Uterus (tissue), 4 donors: ENCODE measurements around the gene ITSN1. TPM values are rescaled to one million over a fixed set of nuclear protein-coding genes. Genes with fewer than 3 reads are reported as not detected.
A peak's percentile ranks its signal among the peaks of the same experiment; 100 is the strongest.

Experiments
- DNase-seq, 2 donors: peaks; one replicate each; pipeline ENCODE4 v3.0.0-alpha.2; 2019 to 2020
- H3K27ac ChIP-seq, 2 donors: fragments of 200-600 bp; sonication (generic); 1 replicate in 1 of 2; 2 replicates in 1 of 2; pipeline ENCODE4 v1.5.1; 2016 to 2018
- H3K27me3 ChIP-seq, 2 donors: fragments of 200-600 bp; sonication (generic); one replicate each; pipeline ENCODE4 v1.5.1; 2018 to 2019; ENCODE audit warnings: control low read depth in 1 of 2
- H3K36me3 ChIP-seq, 2 donors: fragments of 200-600 bp; sonication (generic); one replicate each; pipeline ENCODE4 v1.5.1; 2019; ENCODE audit warnings: control low read depth in 1 of 2
- H3K4me1 ChIP-seq, 2 donors: fragments of 200-600 bp; sonication (generic); one replicate each; pipeline ENCODE4 v1.5.1; 2018 to 2019; ENCODE audit warnings: control low read depth in 1 of 2
- H3K4me3 ChIP-seq, 2 donors: fragments of 200-600 bp; sonication (generic); 1 replicate in 1 of 2; 2 replicates in 1 of 2; pipeline ENCODE4 v1.5.1; 2018 to 2019; ENCODE audit warnings: mild to moderate bottlenecking in 1 of 2
- H3K9me3 ChIP-seq, 2 donors: fragments of 200-600 bp; sonication (generic); one replicate each; pipeline ENCODE4 v1.5.1; 2019; ENCODE audit warnings: control low read depth in 1 of 2
- POLR2A ChIP-seq, 2 donors: fragments of 450-650 bp; IDR thresholded peaks; one replicate each; pipeline ENCODE4 v1.6.1; 2016; ENCODE audit warnings: antibody characterized with exemption in 2 of 2, mild to moderate bottlenecking in 1 of 2, moderate library complexity in 1 of 2
- intact Hi-C: fragments of 100-400 bp; cut with DNase I; formaldehyde crosslinking; loops from one replicate; pipeline ENCODE4 v1.15.1; 2023; ENCODE audit warnings: low total_unique reads
- total RNA-seq, 4 donors: library from RNA; depleted of rRNA in 3 of 4; stranded (reverse); fragments of >200 nt in 3 of 4; gene quantifications; one replicate each; pipeline versions ENCODE4 v1.1.0 to v1.2.4, GENCODE V29; 2014 to 2023
- TF ChIP-seq, protein P1 (sequence below), 4 experiments: fragments of 200-600 bp in 2 of 4; fragments of 450-650 bp in 2 of 4; sonication (generic) in 2 of 4; IDR thresholded peaks; one replicate each; pipeline ENCODE4 v1.5.1; 2016 to 2019; ENCODE audit warnings: antibody characterized with exemption in 4 of 4, mild to moderate bottlenecking in 2 of 4, moderate library complexity in 1 of 4
- donor health status: DM: yes; HTN: yes; CAD: no.

ITSN1 gene
- total RNA-seq, 4 donors from 2014 or later = 21.8 to 77.4 (median 48.1) TPM

DNA sequence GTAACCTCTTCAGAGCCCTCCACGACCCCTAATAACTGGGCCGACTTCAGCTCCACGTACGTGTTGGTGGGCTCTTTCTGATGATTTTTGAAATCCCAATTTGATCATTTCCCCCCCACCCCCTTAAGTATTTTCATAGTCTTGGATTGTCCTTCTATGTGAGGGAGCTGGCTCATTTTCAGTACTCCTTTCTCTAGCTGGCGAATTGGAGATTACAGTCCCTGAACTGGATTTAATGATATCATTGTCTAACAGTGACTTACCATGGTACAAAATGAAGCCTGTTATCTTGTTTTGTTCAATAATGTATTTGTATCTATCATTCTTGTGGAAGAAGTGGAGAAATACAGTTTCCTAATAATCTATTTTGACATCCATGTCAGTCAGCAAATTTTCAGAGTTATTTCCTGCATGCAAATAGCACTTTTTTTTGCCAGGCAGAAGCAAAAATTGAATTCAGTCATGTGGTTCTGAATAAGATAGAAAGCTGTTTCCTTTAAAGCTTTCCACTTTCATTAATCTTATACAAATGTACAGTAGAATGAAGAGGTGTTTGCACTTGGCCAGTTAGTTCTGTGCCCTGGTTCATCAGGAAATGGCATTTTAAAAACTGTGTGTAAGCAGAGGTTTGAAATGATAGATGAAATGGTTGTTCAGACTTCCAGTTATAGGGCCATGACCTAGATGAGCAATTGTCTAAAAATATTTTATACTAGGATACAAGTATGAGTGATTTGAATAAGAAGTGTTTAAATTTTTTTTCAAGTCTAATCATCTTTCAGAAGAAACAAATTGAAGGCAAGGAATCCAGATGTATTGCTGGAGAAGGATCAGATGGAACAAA, 169.1 kb downstream of the ITSN1 start:
- Histone ChIP-seq H3K27ac (peak overlapping the region in 1 of 2 donors; percentile 57), H3K9me3 (no peaks in the 10 kb centered on the region), H3K36me3 (no peaks in the 10 kb centered on the region), H3K4me3 (no peak overlapping the region), H3K4me1 (no peaks in the 10 kb centered on the region), H3K27me3 (no peaks in the 10 kb centered on the region)
- no peak for DNase-seq
- intact Hi-C loops = no loop called here
- TF ChIP-seq POLR2A (IDR thresholded peaks at IDR 0.05) = no peak
- TF ChIP-seq, protein P1, sequence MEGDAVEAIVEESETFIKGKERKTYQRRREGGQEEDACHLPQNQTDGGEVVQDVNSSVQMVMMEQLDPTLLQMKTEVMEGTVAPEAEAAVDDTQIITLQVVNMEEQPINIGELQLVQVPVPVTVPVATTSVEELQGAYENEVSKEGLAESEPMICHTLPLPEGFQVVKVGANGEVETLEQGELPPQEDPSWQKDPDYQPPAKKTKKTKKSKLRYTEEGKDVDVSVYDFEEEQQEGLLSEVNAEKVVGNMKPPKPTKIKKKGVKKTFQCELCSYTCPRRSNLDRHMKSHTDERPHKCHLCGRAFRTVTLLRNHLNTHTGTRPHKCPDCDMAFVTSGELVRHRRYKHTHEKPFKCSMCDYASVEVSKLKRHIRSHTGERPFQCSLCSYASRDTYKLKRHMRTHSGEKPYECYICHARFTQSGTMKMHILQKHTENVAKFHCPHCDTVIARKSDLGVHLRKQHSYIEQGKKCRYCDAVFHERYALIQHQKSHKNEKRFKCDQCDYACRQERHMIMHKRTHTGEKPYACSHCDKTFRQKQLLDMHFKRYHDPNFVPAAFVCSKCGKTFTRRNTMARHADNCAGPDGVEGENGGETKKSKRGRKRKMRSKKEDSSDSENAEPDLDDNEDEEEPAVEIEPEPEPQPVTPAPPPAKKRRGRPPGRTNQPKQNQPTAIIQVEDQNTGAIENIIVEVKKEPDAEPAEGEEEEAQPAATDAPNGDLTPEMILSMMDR (IDR thresholded peaks at IDR 0.05) = no peak

DNA sequence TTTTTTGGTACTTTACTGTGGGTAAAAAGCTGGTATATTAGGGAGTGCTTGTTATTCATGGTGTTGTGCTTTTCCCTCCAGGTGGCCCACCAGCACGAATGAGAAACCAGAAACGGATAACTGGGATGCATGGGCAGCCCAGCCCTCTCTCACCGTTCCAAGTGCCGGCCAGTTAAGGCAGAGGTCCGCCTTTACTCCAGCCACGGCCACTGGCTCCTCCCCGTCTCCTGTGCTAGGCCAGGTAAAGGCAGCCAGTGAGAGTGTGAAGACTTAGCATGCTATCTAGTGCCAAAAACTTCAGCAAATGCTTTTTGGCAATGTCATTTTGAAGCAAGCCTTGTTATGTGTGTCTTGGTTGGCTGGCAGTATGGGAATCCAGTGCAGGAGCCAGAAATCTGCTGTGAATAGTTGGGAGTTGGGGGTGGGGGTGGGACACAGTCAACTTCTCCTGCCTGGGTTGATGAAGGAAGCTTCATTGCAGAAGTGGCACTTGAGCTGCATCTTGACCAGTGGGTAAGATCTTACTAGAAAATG, 171.6 kb downstream of the ITSN1 start:
- H3K4me1 ChIP-seq = no peaks in the 10 kb centered on the region
- H3K27ac ChIP-seq = no peak overlapping the region
- no peaks in the 10 kb centered on the region for H3K36me3 ChIP-seq
- TF ChIP-seq, protein P1 (IDR thresholded peaks at IDR 0.05) = no peak
- no peak for TF ChIP-seq POLR2A (IDR thresholded peaks at IDR 0.05)
- no peak for DNase-seq
- no peak overlapping the region for H3K4me3 ChIP-seq
- intact Hi-C loops = no loop called here
- no peaks in the 10 kb centered on the region for H3K9me3 ChIP-seq
- H3K27me3 ChIP-seq = no peaks in the 10 kb centered on the region

DNA sequence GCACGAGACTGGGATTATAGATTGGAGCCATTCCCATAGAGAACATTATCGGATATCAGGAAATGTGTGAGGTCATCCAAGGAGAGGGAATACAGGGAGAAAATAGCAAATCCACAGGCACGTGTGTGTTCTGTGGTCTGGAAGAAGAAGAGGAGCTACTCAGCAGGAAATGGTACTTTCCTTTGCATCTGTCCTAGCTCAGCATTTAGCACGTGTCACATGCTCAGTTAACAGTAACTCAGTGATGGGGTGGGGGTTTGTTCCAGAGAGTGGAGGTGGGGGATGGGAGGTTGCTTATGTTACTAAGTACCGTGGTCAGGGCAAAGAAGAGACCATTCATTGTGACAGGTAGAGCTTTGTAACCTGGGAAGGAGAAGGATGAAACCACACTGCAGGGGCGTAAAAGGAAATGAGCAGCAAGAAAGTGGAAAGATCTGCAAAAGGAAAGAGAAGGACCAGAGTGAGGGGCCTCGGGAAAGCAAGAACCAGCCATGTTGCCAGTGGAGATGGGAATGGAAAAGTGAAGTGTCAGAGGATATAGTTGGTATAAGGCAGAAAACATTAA, 172.9 kb downstream of the ITSN1 start:
- intact Hi-C loops = no loop called here
- H3K9me3 ChIP-seq = no peaks in the 10 kb centered on the region
- H3K4me3 ChIP-seq = no peak overlapping the region
- TF ChIP-seq, protein P1 (IDR thresholded peaks at IDR 0.05) = no peak
- TF ChIP-seq POLR2A (IDR thresholded peaks at IDR 0.05) = no peak
- no peak overlapping the region for H3K27ac ChIP-seq
- no peaks in the 10 kb centered on the region for H3K36me3 ChIP-seq
- no peaks in the 10 kb centered on the region for H3K27me3 ChIP-seq
- DNase-seq = no peak
- H3K4me1 ChIP-seq = no peaks in the 10 kb centered on the region

DNA sequence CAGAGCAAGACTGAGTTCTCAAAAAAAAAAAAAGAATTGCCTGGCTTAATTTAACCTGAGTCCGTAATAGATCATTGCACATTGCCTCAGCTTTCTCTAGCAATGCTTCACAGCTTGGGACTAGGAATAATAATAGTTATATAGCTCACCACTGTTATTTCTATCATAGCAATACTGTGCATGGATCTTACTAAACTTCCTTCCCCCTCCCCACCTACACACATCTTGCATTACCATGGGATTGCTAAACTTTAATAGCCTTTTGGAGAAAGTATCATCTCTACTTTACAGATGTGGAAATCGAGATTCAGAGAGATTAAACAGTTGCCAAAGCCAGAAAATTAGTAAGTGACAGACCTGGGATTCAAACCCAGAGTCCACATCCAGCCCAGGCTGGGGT, 173.9 kb downstream of the ITSN1 start:
- Histone ChIP-seq H3K4me1 (no peaks in the 10 kb centered on the region), H3K27ac (no peak overlapping the region), H3K36me3 (no peaks in the 10 kb centered on the region), H3K27me3 (no peaks in the 10 kb centered on the region), H3K4me3 (no peak overlapping the region), H3K9me3 (no peaks in the 10 kb centered on the region)
- no peak for TF ChIP-seq POLR2A (IDR thresholded peaks at IDR 0.05)
- TF ChIP-seq, protein P1 (IDR thresholded peaks at IDR 0.05) = no peak
- DNase-seq = no peak
- intact Hi-C loops = no loop called here

DNA sequence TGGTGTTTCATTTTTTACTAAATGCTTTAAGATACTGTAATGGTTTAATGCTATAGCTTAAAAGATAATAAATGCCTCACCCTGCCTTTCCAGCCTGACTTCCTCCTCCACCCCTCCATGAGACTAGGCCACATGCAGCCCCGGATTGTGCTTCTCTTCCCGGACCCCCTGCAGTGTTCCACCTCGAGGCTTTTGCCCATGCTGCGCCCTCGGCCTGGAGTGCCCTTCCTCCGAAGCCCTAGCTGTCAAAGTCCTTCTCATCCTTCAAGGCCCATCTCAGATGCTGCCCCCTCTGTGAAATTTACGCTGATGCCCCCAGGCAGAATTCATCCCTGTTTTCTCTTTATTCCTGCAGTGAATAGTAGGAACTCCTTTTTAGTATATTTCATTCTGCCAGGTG, 174.8 kb downstream of the ITSN1 start:
- DNase-seq = no peak
- Histone ChIP-seq H3K4me3 (no peak overlapping the region), H3K36me3 (no peaks in the 10 kb centered on the region), H3K27me3 (no peaks in the 10 kb centered on the region), H3K4me1 (no peaks in the 10 kb centered on the region), H3K9me3 (no peaks in the 10 kb centered on the region), H3K27ac (no peak overlapping the region)
- TF ChIP-seq, protein P1 (IDR thresholded peaks at IDR 0.05) = no peak
- no peak for TF ChIP-seq POLR2A (IDR thresholded peaks at IDR 0.05)
- intact Hi-C loops = no loop called here
